HG03354 (cell line): ENCODE measurements around the gene NTNG1.
"Not testable (repeated sequence)": the region's sequence is repeated elsewhere in the genome, so short reads cannot be mapped to it uniquely, and the experiment has no call there.

Source experiments
- ATAC-seq: cut with Tn5 transposase; IDR thresholded peaks from one replicate; pipeline ENCODE4 v1.9.1; 2021; ENCODE audit warnings: mild to moderate bottlenecking; ENCODE audit not compliant: unreplicated experiment, poor library complexity, severe bottlenecking

The NTNG1 gene

GRCh38 chr1:107194380-107194779 is 53.5 kb downstream of the NTNG1 start:
- no peak for ATAC-seq

DNA sequence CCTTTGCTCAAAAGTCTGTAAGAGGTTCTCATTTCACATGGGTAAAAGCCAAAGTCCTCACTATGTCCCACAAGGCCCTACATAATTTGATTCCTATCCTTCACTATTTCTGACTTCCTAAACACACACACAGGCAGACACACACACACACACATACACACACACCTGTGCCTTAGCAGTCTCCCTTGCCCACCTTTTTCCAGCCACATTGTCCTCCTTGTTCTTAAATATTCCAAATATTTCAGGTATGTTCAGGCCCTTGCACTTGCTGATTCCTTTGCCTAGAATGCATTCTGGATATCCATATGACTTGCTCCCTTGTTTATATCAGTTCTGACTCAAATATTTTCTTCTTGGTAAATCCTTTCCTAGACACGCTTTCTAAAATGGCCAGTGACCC is 54.6 kb downstream of the NTNG1 start:
- no peak for ATAC-seq

DNA sequence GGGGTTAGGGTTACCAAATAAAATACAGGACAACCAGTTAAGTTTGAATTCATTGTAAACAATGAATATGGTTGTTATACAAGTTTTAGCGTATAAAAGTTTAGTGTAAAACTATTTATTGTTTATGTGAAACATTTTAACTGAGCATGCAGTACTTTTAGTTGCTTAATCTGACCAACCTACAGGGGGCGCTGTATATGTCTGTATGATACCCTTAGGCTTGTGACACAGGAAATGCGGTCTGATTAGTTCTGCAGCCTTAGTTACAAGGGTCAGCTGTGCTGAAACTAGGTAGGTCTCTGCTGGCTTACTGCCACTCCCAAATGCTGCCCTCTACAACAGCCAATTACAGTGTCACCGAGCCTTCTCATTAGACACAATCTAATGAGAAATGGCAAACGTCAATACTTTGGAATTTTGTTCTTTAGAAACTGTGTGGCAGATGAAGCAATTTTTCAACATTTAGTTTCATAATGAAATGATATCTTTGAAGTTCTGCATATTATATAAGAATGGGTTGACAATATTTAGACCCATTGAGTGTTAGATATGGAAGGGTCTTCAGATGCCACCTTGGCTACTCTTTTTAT is 56.2 kb downstream of the NTNG1 start:
- ATAC-seq: peak; percentile 98

- no peak for ATAC-seq
Observed at GRCh38 chr1:107198561-107198960, 57.7 kb downstream of the NTNG1 start.

GRCh38 chr1:107200631-107201030 is 59.8 kb downstream of the NTNG1 start:
- no peak for ATAC-seq

- ATAC-seq: no peak
Observed at GRCh38 chr1:107202007-107202406, 61.2 kb downstream of the NTNG1 start.

GRCh38 chr1:107213225-107213624 is 72.4 kb downstream of the NTNG1 start:
- no peak for ATAC-seq

GRCh38 chr1:107220036-107220435 is 79.2 kb downstream of the NTNG1 start:
- no peak for ATAC-seq

GRCh38 chr1:107225706-107226105 is 84.9 kb downstream of the NTNG1 start:
- no peak for ATAC-seq

- no peak for ATAC-seq
Observed at GRCh38 chr1:107228704-107229371, 88.0 kb downstream of the NTNG1 start.

GRCh38 chr1:107229711-107230110 is 88.9 kb downstream of the NTNG1 start:
- no peak for ATAC-seq

DNA sequence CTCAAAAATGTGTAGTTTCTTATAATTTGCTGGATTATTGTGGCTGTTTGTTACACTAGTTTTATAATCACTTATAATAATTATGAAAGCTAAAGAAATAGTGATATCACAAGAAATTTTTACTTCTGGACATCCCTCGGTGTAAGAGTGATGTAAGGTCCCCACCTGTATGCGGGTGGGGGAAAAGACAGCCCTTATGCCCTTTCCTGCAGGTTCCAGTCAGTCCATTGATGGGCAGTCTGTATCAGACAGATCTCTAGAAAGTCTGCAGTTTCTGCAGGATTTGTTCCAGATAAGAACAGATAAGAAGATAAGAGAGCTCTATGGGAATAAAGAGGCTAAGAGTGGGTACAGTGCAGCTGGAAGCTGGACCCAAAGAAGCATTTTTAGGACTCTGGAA is 89.3 kb downstream of the NTNG1 start:
- ATAC-seq: no peak

- no peak for ATAC-seq
Observed at GRCh38 chr1:107231291-107231690, 90.5 kb downstream of the NTNG1 start.

GRCh38 chr1:107232426-107232825 is 91.6 kb downstream of the NTNG1 start:
- no peak for ATAC-seq

GRCh38 chr1:107236760-107237159 is 95.9 kb downstream of the NTNG1 start:
- ATAC-seq: not testable (repeated sequence)

- ATAC-seq: no peak
Observed at GRCh38 chr1:107243461-107243860, 102.6 kb downstream of the NTNG1 start.

GRCh38 chr1:107244709-107245500 is 104.1 kb downstream of the NTNG1 start:
- ATAC-seq: no peak

- ATAC-seq: peak; percentile 44
Observed at GRCh38 chr1:107246775-107247345, 106.0 kb downstream of the NTNG1 start.

GRCh38 chr1:107247679-107248078 is 106.8 kb downstream of the NTNG1 start:
- ATAC-seq: peak; percentile 44

GRCh38 chr1:107250169-107250568 is 109.3 kb downstream of the NTNG1 start:
- no peak for ATAC-seq

- no peak for ATAC-seq
Observed at GRCh38 chr1:107251083-107251482, 110.2 kb downstream of the NTNG1 start.
